Measurements from ENCODE around the gene C3orf52.

The C3orf52 gene

GRCh38 chr3:112131111-112131510 is 44.9 kb downstream of the C3orf52 start:
- Histone ChIP-seq H3K27ac (ENCODE audit: low read depth, low read length) (no peak overlapping the region), H3K9me3 (ENCODE audit: control insufficient read depth, insufficient read depth, low read depth, low read length) (no peaks in the 10 kb centered on the region), H3K4me3 (ENCODE audit: low read depth, low read length) (no peak overlapping the region), H3K27me3 (ENCODE audit: control insufficient read depth, insufficient read depth, low read length) (no peaks in the 10 kb centered on the region), H3K4me1 (ENCODE audit: control insufficient read depth, insufficient read depth, low read length) (peaks cover 44% of the 10 kb centered on the region), H3K9ac (ENCODE audit: low read length) (no peak overlapping the region), H3K36me3 (ENCODE audit: control insufficient read depth, insufficient read depth, low read length) (peaks cover 2% of the 10 kb centered on the region; the same call in 1 of the 2 replicates)

GRCh38 chr3:112132088-112132487 is 45.9 kb downstream of the C3orf52 start:
- Histone ChIP-seq H3K4me3 (ENCODE audit: low read depth, low read length) (no peak overlapping the region), H3K9ac (ENCODE audit: low read length) (no peak overlapping the region), H3K27ac (ENCODE audit: low read depth, low read length) (no peak overlapping the region), H3K36me3 (ENCODE audit: control insufficient read depth, insufficient read depth, low read length) (peaks cover 2% of the 10 kb centered on the region; the same call in 1 of the 2 replicates), H3K4me1 (ENCODE audit: control insufficient read depth, insufficient read depth, low read length) (peaks cover 42% of the 10 kb centered on the region), H3K27me3 (ENCODE audit: control insufficient read depth, insufficient read depth, low read length) (no peaks in the 10 kb centered on the region), H3K9me3 (ENCODE audit: control insufficient read depth, insufficient read depth, low read depth, low read length) (no peaks in the 10 kb centered on the region)

DNA sequence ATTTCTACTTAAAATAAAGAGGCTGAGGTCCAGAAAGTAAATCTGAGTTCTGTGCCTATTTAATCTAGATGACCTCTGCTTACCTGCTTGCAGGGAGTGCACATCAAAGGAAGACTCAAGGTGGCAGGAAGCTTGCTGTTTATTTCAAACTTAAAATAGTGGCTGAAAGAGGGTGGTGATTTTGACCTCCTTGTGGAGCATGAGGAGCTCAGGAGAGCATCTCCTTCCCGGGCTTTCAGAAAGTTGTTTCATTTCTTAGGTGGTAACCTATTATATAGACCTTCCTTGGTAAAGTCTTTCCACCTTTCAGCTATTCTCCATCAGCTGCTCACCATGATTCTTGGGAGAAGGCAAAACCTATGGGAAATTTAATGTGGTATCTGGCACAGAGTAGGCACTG is 46.4 kb downstream of the C3orf52 start:
- Histone ChIP-seq H3K4me3 (ENCODE audit: low read depth, low read length) (no peak overlapping the region), H3K36me3 (ENCODE audit: control insufficient read depth, insufficient read depth, low read length) (peaks cover 2% of the 10 kb centered on the region; the same call in 1 of the 2 replicates), H3K27ac (ENCODE audit: low read depth, low read length) (no peak overlapping the region), H3K4me1 (ENCODE audit: control insufficient read depth, insufficient read depth, low read length) (peaks cover 42% of the 10 kb centered on the region), H3K27me3 (ENCODE audit: control insufficient read depth, insufficient read depth, low read length) (no peaks in the 10 kb centered on the region), H3K9ac (ENCODE audit: low read length) (no peak overlapping the region), H3K9me3 (ENCODE audit: control insufficient read depth, insufficient read depth, low read depth, low read length) (no peaks in the 10 kb centered on the region)

- no peak within 1 kb of the TSS for H3K9ac ChIP-seq (ENCODE audit: low read length)
- peaks cover 2% of the 10 kb centered on the region; the same call in 1 of the 2 replicates for H3K36me3 ChIP-seq (ENCODE audit: control insufficient read depth, insufficient read depth, low read length)
- H3K27ac ChIP-seq (ENCODE audit: low read depth, low read length): no peak within 1 kb of the TSS
- H3K9me3 ChIP-seq (ENCODE audit: control insufficient read depth, insufficient read depth, low read depth, low read length): no peaks in the 10 kb centered on the region
- peaks cover 42% of the 10 kb centered on the region for H3K4me1 ChIP-seq (ENCODE audit: control insufficient read depth, insufficient read depth, low read length)
- H3K27me3 ChIP-seq (ENCODE audit: control insufficient read depth, insufficient read depth, low read length): no peaks in the 10 kb centered on the region
- no peak within 1 kb of the TSS for H3K4me3 ChIP-seq (ENCODE audit: low read depth, low read length)
These were observed 46.8 kb downstream of the C3orf52 start, which contains the start of gene GCSAM for GRCh38 chr3:112132975-112133448. TSS of gene GCSAM (minus strand) at chr3:112133248. CDS start at chr3:112133120, 128 bp downstream.

- Histone ChIP-seq H3K4me1 (ENCODE audit: control insufficient read depth, insufficient read depth, low read length) (peaks cover 41% of the 10 kb centered on the region), H3K9me3 (ENCODE audit: control insufficient read depth, insufficient read depth, low read depth, low read length) (no peaks in the 10 kb centered on the region), H3K4me3 (ENCODE audit: low read depth, low read length) (no peak overlapping the region), H3K27ac (ENCODE audit: low read depth, low read length) (no peak overlapping the region), H3K36me3 (ENCODE audit: control insufficient read depth, insufficient read depth, low read length) (peaks cover 2% of the 10 kb centered on the region; the same call in 1 of the 2 replicates), H3K9ac (ENCODE audit: low read length) (no peak overlapping the region), H3K27me3 (ENCODE audit: control insufficient read depth, insufficient read depth, low read length) (no peaks in the 10 kb centered on the region)
These were observed 47.6 kb downstream of the C3orf52 start for GRCh38 chr3:112133626-112134334.

DNA sequence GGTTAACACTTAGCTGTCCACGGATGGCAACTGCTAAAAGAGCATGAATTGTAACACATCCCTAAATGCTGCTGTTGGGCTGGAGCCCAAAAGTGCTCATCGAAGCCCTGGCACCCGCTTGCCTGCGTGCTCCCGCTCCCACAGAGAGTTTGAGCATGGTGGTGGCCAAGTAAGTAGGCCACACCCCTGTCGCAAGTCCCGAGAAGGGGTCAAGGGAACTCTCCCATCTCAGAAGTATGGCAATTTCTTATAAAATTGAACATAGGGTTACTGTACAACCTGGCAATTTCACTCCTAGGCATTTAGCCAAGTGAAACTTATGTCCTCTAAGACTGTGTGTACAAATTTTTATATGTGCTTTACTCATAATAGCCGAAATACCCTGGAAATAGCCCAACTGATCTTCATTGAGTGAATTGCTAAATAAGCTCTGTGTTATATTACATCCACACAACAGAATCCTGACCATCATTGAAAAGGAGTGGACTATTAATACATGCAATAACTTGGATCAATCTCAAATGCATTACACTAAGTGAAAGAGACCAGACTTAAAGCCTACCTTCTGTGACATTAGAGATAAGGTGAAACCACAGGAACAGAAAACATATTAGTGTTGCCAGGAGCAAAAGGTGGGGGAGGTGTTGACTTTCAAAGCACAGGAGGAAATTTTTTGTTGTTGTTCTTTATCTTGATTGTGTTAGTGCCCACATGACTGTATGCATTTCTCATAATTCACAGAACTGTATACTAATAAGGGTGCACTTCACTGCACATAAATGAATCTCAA is 48.3 kb downstream of the C3orf52 start:
- Histone ChIP-seq H3K27ac (ENCODE audit: low read depth, low read length) (no peak overlapping the region), H3K9me3 (ENCODE audit: control insufficient read depth, insufficient read depth, low read depth, low read length) (no peaks in the 10 kb centered on the region), H3K27me3 (ENCODE audit: control insufficient read depth, insufficient read depth, low read length) (no peaks in the 10 kb centered on the region), H3K4me1 (ENCODE audit: control insufficient read depth, insufficient read depth, low read length) (peaks cover 33% of the 10 kb centered on the region), H3K4me3 (ENCODE audit: low read depth, low read length) (no peak overlapping the region), H3K9ac (ENCODE audit: low read length) (no peak overlapping the region), H3K36me3 (ENCODE audit: control insufficient read depth, insufficient read depth, low read length) (peaks cover 2% of the 10 kb centered on the region; the same call in 1 of the 2 replicates)

- H3K27ac ChIP-seq (ENCODE audit: low read depth, low read length): no peak overlapping the region
- H3K9ac ChIP-seq (ENCODE audit: low read length): no peak overlapping the region
- no peaks in the 10 kb centered on the region for H3K9me3 ChIP-seq (ENCODE audit: control insufficient read depth, insufficient read depth, low read depth, low read length)
- H3K27me3 ChIP-seq (ENCODE audit: control insufficient read depth, insufficient read depth, low read length): no peaks in the 10 kb centered on the region
- H3K4me3 ChIP-seq (ENCODE audit: low read depth, low read length): no peak overlapping the region
- peaks cover 26% of the 10 kb centered on the region for H3K4me1 ChIP-seq (ENCODE audit: control insufficient read depth, insufficient read depth, low read length)
- H3K36me3 ChIP-seq (ENCODE audit: control insufficient read depth, insufficient read depth, low read length): no peaks in the 10 kb centered on the region
These were observed 49.9 kb downstream of the C3orf52 start for GRCh38 chr3:112136046-112136445.

GRCh38 chr3:112136959-112137693 is 50.9 kb downstream of the C3orf52 start:
- Histone ChIP-seq H3K4me1 (ENCODE audit: control insufficient read depth, insufficient read depth, low read length) (peaks cover 26% of the 10 kb centered on the region), H3K9ac (ENCODE audit: low read length) (no peak overlapping the region), H3K4me3 (ENCODE audit: low read depth, low read length) (no peak overlapping the region), H3K27me3 (ENCODE audit: control insufficient read depth, insufficient read depth, low read length) (no peaks in the 10 kb centered on the region), H3K36me3 (ENCODE audit: control insufficient read depth, insufficient read depth, low read length) (no peaks in the 10 kb centered on the region), H3K9me3 (ENCODE audit: control insufficient read depth, insufficient read depth, low read depth, low read length) (no peaks in the 10 kb centered on the region), H3K27ac (ENCODE audit: low read depth, low read length) (no peak overlapping the region)

- Histone ChIP-seq H3K9me3 (ENCODE audit: control insufficient read depth, insufficient read depth, low read depth, low read length) (0 out of 2 replicates have a peak, but pooled peaks cover 2% of the 10 kb centered on the region), H3K9ac (ENCODE audit: low read length) (no peak overlapping the region), H3K36me3 (ENCODE audit: control insufficient read depth, insufficient read depth, low read length) (no peaks in the 10 kb centered on the region), H3K4me1 (ENCODE audit: control insufficient read depth, insufficient read depth, low read length) (peaks cover 26% of the 10 kb centered on the region), H3K27ac (ENCODE audit: low read depth, low read length) (no peak overlapping the region), H3K27me3 (ENCODE audit: control insufficient read depth, insufficient read depth, low read length) (no peaks in the 10 kb centered on the region), H3K4me3 (ENCODE audit: low read depth, low read length) (no peak overlapping the region)
These were observed 51.6 kb downstream of the C3orf52 start for GRCh38 chr3:112137781-112138180.

- H3K4me1 ChIP-seq (ENCODE audit: control insufficient read depth, insufficient read depth, low read length): peaks cover 26% of the 10 kb centered on the region
- no peaks in the 10 kb centered on the region for H3K27me3 ChIP-seq (ENCODE audit: control insufficient read depth, insufficient read depth, low read length)
- no peak overlapping the region for H3K27ac ChIP-seq (ENCODE audit: low read depth, low read length)
- H3K9ac ChIP-seq (ENCODE audit: low read length): no peak overlapping the region
- H3K9me3 ChIP-seq (ENCODE audit: control insufficient read depth, insufficient read depth, low read depth, low read length): 0 out of 2 replicates have a peak, but pooled peaks cover 4% of the 10 kb centered on the region
- no peak overlapping the region for H3K4me3 ChIP-seq (ENCODE audit: low read depth, low read length)
- no peaks in the 10 kb centered on the region for H3K36me3 ChIP-seq (ENCODE audit: control insufficient read depth, insufficient read depth, low read length)
These were observed 52.2 kb downstream of the C3orf52 start for GRCh38 chr3:112138219-112138969.

Measured in HUES6 (cell line).